Endothelial cell of umbilical vein (primary cell): ENCODE data around the gene MASP1. TPM values are rescaled to one million over a fixed set of nuclear protein-coding genes. Genes with fewer than 3 reads are reported as not detected.

ENCODE experiments used
- Bru-seq: library from RNA; stranded (reverse); fragments of 400-500 nt; gene quantifications from one replicate; lab custom pipeline; 2021; lab: Mats Ljungman, UMichigan
- BruChase-seq, 2 experiments: library from RNA; stranded (reverse); fragments of 400-500 nt; gene quantifications; one replicate each; lab custom pipeline; 2021; lab: Mats Ljungman, UMichigan
- BruUV-seq: library from RNA; stranded (reverse); fragments of 400-500 nt; replicated peaks from 2 replicates; lab custom pipeline; 2021; lab: Mats Ljungman, UMichigan
- CTCF ChIA-PET: fragments of 300-600, 350-600 bp; sonication (Branson Sonifier 250); formaldehyde crosslinking; loops from one replicate; lab custom pipeline; 2021; ENCODE audit warnings: antibody characterized with exemption, inconsistent platforms; lab: Charles Lee
- POLR2A ChIA-PET: fragments of 300-600, 350-600 bp; sonication (Branson Sonifier 250); formaldehyde crosslinking; loops from one replicate; lab custom pipeline; 2021; ENCODE audit warnings: antibody characterized with exemption, inconsistent platforms; lab: Charles Lee
- DNase-seq: peaks from one replicate; pipeline ENCODE4 v3.0.0-alpha.2; 2011; ENCODE audit warnings: low read depth, low spot score
- FAIRE-seq: peaks from 2 replicates; lab custom pipeline; 2011; peaks lifted over from hg19 to GRCh38; lab: Jason Lieb, UNC
- H2AFZ ChIP-seq: 2 replicates; pipeline ENCODE4 v1.6.0; 2012; ENCODE audit warnings: low read depth, low read length, control low read depth, inconsistent platforms
- H3K27ac ChIP-seq: 2 replicates; pipeline ENCODE4 v1.5.1; 2011; ENCODE audit warnings: low read depth, mild to moderate bottlenecking, control low read depth, low read length, moderate library complexity; ENCODE audit not compliant: insufficient read depth
- H3K27me3 ChIP-seq, 2 experiments: 2 replicates each; pipeline versions ENCODE4 v1.6.0 to v1.6.1; 2011; ENCODE audit warnings: low read length in 2 of 2, mixed read lengths in 1 of 2; ENCODE audit not compliant: control insufficient read depth in 2 of 2, insufficient read depth in 2 of 2
- H3K36me3 ChIP-seq, 2 experiments: 2 replicates in 1 of 2; 3 replicates in 1 of 2; pipeline ENCODE4 v1.5.1; 2011; ENCODE audit warnings: low read length in 2 of 2, mild to moderate bottlenecking in 1 of 2, moderate library complexity in 1 of 2; ENCODE audit not compliant: control insufficient read depth in 2 of 2, insufficient read depth in 2 of 2; ENCODE audit errors: extremely low read depth in 1 of 2
- H3K4me1 ChIP-seq: 3 replicates; pipeline ENCODE4 v1.5.1; 2011; ENCODE audit warnings: mild to moderate bottlenecking, low read length; ENCODE audit not compliant: control insufficient read depth, insufficient read depth; ENCODE audit errors: extremely low read depth
- H3K4me2 ChIP-seq: 2 replicates; pipeline ENCODE4 v1.6.1; 2011; ENCODE audit warnings: low read length, control low read depth, mixed read lengths; ENCODE audit not compliant: insufficient read depth
- H3K4me3 ChIP-seq, 3 experiments: fragments of 200-600 bp in 1 of 3; sonication (generic), shearing (Covaris generic) in 1 of 3; replicated peaks in 1 of 3; 2 replicates each; pipeline ENCODE4 v1.5.1; 2011 to 2016; ENCODE audit warnings: control low read depth in 3 of 3, low read length in 3 of 3, mild to moderate bottlenecking in 2 of 3, inconsistent platforms in 1 of 3, low read depth in 1 of 3, moderate library complexity in 1 of 3; ENCODE audit not compliant: insufficient read depth in 1 of 3
- H3K79me2 ChIP-seq: 2 replicates; pipeline ENCODE4 v1.6.0; 2012; ENCODE audit warnings: low read length, inconsistent platforms; ENCODE audit not compliant: control insufficient read depth, insufficient read depth
- H3K9ac ChIP-seq: replicated peaks from 2 replicates; pipeline ENCODE3; 2011; ENCODE audit warnings: low read length, control low read depth; ENCODE audit not compliant: insufficient read depth; ENCODE audit errors: extremely low read depth
- H3K9me1 ChIP-seq: replicated peaks from 3 replicates; pipeline ENCODE4 v1.6.0; 2011; ENCODE audit warnings: mild to moderate bottlenecking, low read length; ENCODE audit not compliant: control insufficient read depth, insufficient read depth; ENCODE audit errors: extremely low read depth
- H3K9me3 ChIP-seq: replicated peaks from 2 replicates; pipeline ENCODE4 v1.5.1; 2012; ENCODE audit warnings: low read length, inconsistent platforms; ENCODE audit not compliant: control insufficient read depth, insufficient read depth
- H4K20me1 ChIP-seq: replicated peaks from 2 replicates; pipeline ENCODE3; 2011; ENCODE audit warnings: mild to moderate bottlenecking, low read length; ENCODE audit not compliant: control insufficient read depth, insufficient read depth; ENCODE audit errors: extremely low read depth
- JUN ChIP-seq: IDR thresholded peaks from 2 replicates; pipeline ENCODE4 v1.6.1; 2011; ENCODE audit warnings: borderline replicate concordance, low read depth; ENCODE audit not compliant: insufficient read length, insufficient read depth
- MYC ChIP-seq: IDR thresholded peaks from one replicate; pipeline ENCODE4 v1.6.1; 2011; ENCODE audit warnings: mild to moderate bottlenecking, low read depth, low read length
- POLR2A ChIP-seq: IDR thresholded peaks from 2 replicates; pipeline ENCODE4 v1.6.1; 2012; ENCODE audit warnings: low read depth, mild to moderate bottlenecking, control low read depth, low read length
- dilution Hi-C: fragments of 300-500 bp; cut with MboI; formaldehyde crosslinking; loops from one replicate; pipeline ENCODE4 v1.15.0; 2019; ENCODE audit warnings: low sequenced_read_pairs; ENCODE audit not compliant: extremely low pct_ligation_motif_present
- intact Hi-C: fragments of 100-400 bp; cut with micrococcal nuclease; formaldehyde crosslinking; loops from one replicate; pipeline ENCODE4 v1.10.0; 2022
- long read RNA-seq: library from polyadenylated mRNA; stranded (forward); transcript quantifications from one replicate; pipeline ENCODE4 v2.0.0, GENCODE V29; 2021
- polyA minus RNA-seq, 3 experiments: library from RNA; depleted of rRNA, polyadenylated mRNA; stranded (reverse); fragments of >200 nt; gene quantifications; 1 replicate in 1 of 3; 2 replicates in 2 of 3; pipeline ENCODE4 v1.2.3, GENCODE V29; 2011
- polyA plus RNA-seq, 4 experiments: library from polyadenylated mRNA; depleted of rRNA in 3 of 4; stranded (reverse) in 3 of 4; unstranded in 1 of 4; fragments of >200 nt; gene quantifications; 2 replicates each; pipeline versions ENCODE4 v1.2.1 to v1.2.3, GENCODE V29; 2011 to 2012; ENCODE audit warnings: missing spikeins in 1 of 4
- total RNA-seq: library from RNA; stranded (reverse); gene quantifications from 2 replicates; pipeline ENCODE4 v1.2.3, GENCODE V29; 2021
- TF ChIP-seq, protein P1 (sequence below): IDR thresholded peaks from 2 replicates; pipeline ENCODE4 v1.6.1; 2011; ENCODE audit not compliant: insufficient read depth, insufficient read length

The MASP1 gene, protein sequence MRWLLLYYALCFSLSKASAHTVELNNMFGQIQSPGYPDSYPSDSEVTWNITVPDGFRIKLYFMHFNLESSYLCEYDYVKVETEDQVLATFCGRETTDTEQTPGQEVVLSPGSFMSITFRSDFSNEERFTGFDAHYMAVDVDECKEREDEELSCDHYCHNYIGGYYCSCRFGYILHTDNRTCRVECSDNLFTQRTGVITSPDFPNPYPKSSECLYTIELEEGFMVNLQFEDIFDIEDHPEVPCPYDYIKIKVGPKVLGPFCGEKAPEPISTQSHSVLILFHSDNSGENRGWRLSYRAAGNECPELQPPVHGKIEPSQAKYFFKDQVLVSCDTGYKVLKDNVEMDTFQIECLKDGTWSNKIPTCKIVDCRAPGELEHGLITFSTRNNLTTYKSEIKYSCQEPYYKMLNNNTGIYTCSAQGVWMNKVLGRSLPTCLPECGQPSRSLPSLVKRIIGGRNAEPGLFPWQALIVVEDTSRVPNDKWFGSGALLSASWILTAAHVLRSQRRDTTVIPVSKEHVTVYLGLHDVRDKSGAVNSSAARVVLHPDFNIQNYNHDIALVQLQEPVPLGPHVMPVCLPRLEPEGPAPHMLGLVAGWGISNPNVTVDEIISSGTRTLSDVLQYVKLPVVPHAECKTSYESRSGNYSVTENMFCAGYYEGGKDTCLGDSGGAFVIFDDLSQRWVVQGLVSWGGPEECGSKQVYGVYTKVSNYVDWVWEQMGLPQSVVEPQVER
- total RNA-seq (0.31 TPM in 1 of 2 replicates, not detected in the other), polyA plus RNA-seq (0.50 and 0.75 TPM in 2 replicates), polyA minus RNA-seq (not detected in 2 replicates), Bru-seq, nascent RNA (percentile 11 among the genes with signal in this experiment), BruChase-seq, experiment 1, labeled RNA remaining after a 6-hour chase (percentile 3 among the genes with signal in this experiment), BruChase-seq, experiment 2, labeled RNA remaining after a 2-hour chase (percentile 8 among the genes with signal in this experiment)
- polyA plus RNA-seq (2011; cell fraction: cytosol; rRNA removed), result 0.31 and 0.79 TPM in 2 replicates
- polyA plus RNA-seq (2011; cell fraction: nucleus; rRNA removed), result 0.22 and 0.43 TPM in 2 replicates
- polyA plus RNA-seq (2012), result 0.29 and 0.94 TPM in 2 replicates
- 6.9 TPM for polyA minus RNA-seq (2011; cell fraction: cytosol; rRNA and poly(A)+ RNA removed)
- polyA minus RNA-seq (2011; cell fraction: nucleus; rRNA and poly(A)+ RNA removed), result 2.7 TPM in 1 of 2 replicates, not detected in the other
- long read RNA-seq, result 0 reads

DNA sequence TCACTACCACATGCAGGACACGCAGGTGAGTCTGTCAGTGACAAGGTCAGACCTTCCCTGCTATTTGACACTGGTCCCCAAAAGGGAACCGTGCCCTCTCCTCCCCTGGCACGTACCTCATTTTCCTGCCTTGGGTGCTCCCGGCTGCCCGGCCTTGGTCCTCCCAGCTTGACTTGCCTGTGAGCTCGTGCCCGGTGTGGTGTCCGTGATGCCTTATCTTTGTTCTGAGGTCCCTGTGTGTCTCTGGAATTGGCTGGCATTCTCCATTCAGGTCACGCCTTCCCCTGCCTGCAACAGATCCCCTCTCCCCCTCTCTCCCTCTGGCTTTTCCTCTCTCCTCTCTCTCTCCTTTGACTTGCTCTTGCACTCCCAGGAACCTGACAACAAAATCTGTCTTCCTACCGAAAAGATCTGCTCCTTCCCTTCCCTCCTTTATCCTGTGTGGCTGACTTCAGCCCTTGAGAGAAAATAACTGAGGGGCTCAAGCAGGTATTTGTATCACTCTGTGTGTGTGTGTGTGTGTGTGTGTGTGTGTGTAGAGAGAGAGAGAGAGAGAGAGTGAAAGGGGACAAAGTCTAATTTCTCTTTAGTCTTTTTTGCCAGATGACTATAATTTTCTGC, at the start of gene MASP1:
TSS of gene MASP1 (minus strand) at position 226 of the 621 bp plus-strand sequence. CDS start at position 121, 105 bp downstream.
- Histone ChIP-seq H3K79me2 (no peaks in the 10 kb centered on the region), H3K27ac (no peak within 1 kb of the TSS), H2AFZ (no peak within 1 kb of the TSS), H3K36me3 (no peaks in the 10 kb centered on the region), H3K4me2 (no peak within 1 kb of the TSS), H3K27me3 (peaks cover 3% of the 10 kb centered on the region in 2 experiments), H3K9me3 (no peaks in the 10 kb centered on the region), H3K9me1 (no peaks in the 10 kb centered on the region), H3K4me1 (no peaks in the 10 kb centered on the region), H3K9ac (no peak within 1 kb of the TSS), H4K20me1 (no peaks in the 10 kb centered on the region), H3K4me3 (no peak within 1 kb of the TSS)
- DNase-seq (no peak), FAIRE-seq (no peak)
- dilution Hi-C loops, result no loop called here
- intact Hi-C loops, result no loop called here
- no TSS peak for BruUV-seq
- ChIA-PET CTCF (interaction anchor here (1.0 to 1.3 kb wide), 2 partner anchors 71 to 388 kb away, joined by 3 to 4 read pairs; no protein-coding TSS in a partner anchor), POLR2A (no interaction called here)
- TF ChIP-seq MYC (no peak), POLR2A (no peak), JUN (no peak)
- TF ChIP-seq, protein P1, sequence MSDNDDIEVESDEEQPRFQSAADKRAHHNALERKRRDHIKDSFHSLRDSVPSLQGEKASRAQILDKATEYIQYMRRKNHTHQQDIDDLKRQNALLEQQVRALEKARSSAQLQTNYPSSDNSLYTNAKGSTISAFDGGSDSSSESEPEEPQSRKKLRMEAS, result no peak
